GM21528 (cell line): ENCODE measurements around the gene RAB44.
"Not testable (repeated sequence)": the region's sequence is repeated elsewhere in the genome, so short reads cannot be mapped to it uniquely, and the experiment has no call there.

Experiments used
- ATAC-seq: cut with Tn5 transposase; IDR thresholded peaks from one replicate; pipeline ENCODE4 v1.9.1; 2021; ENCODE audit warnings: mild to moderate bottlenecking, moderate library complexity; ENCODE audit not compliant: unreplicated experiment, low FRiP score

RAB44 gene, protein sequence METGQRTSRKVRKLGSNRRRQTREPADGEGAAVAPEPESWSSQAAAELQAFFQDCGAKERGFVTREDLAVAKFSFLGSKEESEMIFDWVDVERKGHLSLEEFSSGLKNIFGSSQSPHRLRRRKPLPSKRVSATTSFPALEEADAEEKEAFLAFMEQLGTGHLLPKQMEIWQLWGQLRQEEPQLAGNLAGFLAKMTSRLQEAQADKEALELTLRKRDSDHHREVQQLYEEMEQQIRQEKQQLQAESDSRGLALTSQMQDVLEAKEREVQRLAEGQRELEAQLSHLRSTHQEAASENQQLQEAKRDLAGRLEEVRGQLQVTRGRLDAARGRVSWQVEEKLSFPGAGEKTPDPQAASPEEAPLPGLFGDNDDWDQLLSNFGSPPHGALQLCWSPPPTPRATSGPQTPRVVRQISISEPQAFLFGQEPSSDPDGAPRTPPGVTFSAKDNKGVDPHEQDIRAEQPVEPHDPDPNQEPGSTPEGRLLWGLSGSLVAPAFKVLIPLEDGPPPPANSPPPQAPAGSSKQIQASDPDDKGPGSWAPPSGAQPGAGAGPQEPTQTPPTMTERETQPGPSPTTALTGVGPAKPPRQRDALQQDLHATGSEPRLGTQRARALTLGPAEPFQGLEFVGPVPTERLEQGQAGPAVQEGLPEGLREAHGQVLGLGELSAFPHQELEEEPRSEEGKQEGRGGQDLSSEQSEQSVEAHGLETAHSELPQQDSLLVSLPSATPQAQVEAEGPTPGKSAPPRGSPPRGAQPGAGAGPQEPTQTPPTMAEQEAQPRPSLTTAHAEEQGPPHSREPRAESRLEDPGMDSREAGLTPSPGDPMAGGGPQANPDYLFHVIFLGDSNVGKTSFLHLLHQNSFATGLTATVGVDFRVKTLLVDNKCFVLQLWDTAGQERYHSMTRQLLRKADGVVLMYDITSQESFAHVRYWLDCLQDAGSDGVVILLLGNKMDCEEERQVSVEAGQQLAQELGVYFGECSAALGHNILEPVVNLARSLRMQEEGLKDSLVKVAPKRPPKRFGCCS

DNA sequence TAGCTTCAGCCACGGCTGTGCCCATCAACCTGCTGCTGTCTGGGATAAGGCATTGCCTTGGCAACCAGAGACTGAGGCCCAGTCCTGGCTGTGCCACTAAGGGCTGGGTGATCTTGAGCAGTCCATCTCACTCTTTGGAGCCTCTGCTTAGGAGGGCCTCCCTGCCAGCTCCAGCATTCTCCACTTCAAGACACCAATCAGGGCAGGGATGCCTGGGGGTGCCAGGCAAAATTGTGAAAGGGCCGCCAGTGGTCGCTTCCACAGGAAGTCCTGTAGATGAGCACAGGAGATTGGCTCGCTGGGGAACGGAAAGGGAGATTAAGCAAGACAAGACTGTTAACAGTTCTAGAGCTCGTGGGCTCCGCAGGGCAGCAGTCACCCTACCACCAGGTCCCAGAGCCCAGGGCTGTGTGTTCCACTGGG, at the start of gene RAB44:
Gene RAB44 (plus strand): TSS at position 346 of the 423 bp plus-strand sequence. CDS start 6,410 bp downstream, outside the sequence.
- no peak for ATAC-seq

DNA sequence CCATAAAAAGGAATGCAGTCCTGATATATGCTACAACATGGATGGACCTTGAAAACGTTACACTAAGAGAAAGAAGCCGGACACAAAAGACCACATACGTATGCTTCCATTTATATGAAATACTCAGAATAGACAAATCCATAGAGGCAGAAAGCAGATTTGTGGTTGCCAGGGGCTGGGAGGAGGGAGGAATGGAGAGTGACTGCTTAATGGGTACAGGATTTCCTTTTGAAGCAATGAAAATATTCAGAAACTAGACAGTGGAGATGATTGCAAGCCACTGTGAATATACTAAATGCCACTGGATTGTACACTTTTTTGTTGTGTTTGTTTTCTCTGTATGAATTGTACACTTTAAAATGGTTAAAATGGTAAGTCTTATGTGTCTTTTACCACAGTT, 48.5 kb upstream of the RAB44 start:
- ATAC-seq, result no peak

DNA sequence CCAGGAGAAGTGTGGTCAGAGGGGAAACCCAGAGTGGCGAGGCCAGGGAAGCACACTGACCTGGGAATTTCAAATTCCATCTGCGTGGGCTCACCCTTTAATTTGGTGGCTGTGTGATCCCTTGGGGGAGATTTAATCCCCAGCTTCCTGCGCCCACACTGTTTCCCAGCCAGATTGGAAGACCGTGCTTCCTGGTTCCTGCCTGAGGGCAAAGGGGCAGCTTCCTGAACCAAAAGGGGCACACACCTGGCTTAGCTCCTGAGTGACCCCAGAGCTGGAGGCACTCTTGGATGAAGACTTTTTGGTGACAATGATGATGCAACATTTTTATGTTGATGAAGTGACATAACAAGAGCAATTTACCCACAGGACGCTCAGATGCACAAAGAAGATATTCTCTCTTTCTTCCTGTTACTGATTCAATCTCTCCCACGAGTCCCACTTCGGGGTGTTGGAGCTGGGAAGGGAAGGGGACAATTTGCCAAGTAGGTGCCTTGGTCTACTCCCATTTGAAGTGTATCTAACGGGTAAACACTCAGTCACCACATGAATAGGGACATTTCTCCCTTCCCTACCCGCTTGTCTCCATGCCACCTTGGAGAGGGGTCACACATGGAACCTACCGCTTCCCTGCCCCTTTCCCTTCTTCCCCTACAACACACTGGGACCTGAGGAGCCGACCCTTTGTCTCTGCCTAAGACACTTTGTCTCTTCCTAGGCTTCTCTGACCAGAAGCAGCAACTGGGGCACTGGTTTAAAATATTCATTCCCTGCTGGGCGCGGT, 47.7 kb upstream of the RAB44 start:
- no peak for ATAC-seq

DNA sequence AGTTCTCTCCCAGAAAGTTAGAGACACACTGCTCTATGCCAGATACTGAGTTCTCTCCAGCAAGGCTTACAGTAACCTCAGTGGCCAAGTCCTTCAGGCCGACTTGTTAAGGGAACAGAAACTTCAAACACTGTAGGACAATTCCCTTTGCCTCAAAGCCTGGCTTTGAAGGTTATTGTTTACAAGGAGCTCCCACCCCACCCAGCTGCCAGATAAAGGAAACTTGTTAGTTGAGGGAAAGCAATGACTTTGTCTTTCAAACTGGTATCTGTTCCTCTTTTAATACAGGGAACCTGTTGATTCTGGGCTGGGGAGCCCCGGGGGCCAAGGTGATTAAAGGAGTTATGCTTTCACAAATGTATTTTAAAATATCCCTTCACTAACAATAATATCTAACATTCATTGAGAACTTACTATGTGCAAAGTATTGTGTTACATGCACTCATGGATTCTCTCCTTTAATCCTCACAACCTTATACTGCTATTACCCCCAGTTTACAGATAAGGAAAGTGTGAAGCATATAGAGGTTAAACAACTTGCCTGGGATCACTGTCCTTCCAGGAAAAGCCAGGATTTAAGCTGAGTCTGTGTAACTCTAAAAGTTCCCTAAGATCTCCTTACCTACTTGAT, 46.7 kb upstream of the RAB44 start:
- no peak for ATAC-seq

DNA sequence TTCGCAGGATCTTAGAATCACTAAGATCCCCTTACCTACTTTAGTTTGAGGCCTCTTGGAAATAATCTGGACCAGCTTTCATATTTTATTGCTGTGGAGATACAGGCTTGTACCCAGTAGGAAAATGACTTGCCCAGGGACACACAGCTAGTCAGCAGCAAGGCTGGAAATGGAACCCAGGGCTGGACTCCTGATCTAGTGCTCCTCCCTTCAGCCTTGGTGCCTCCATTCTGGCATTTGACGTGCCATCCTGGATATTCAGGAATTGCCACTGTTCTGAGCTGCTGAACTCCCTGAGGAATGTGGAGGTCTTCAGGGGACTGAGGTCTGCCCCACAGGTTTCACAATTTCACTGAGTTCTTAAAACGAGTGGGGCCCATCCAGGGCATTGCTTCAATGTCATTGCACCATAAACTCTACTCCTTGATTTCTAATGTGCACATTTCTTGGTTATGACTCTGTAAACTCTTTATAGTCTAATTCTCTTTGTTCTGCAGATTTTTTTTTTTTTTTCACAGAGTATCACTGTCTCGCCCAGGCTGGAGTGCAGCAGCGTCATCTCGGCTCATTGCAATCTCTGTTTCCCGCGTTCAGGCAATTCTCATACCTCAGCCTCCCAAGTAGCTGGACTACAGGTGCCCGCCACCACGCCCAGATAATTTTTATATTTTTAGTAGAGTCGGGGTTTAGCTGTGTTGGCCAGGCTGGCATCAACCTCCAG, 45.8 kb upstream of the RAB44 start:
- no peak for ATAC-seq

DNA sequence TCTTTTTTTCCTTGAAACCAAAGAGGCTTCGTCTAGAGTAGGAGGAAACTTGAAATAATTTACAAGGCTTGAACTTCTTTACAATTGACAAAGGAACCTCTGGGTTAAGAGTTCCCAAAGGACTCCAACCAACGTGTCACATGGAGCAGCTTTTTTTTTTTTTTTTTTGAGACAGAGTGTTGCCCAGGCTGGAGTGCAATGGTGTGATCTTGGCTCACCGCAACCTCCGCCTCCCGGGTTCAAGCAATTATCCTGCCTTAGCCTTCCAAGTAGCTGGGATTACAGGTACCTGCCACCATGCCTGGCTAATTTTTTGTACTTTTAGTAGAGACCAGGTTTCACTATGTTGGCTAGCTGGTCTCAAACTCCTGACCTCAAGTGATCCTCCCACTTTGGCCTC, 43.2 kb upstream of the RAB44 start:
- ATAC-seq, result not testable (repeated sequence)

DNA sequence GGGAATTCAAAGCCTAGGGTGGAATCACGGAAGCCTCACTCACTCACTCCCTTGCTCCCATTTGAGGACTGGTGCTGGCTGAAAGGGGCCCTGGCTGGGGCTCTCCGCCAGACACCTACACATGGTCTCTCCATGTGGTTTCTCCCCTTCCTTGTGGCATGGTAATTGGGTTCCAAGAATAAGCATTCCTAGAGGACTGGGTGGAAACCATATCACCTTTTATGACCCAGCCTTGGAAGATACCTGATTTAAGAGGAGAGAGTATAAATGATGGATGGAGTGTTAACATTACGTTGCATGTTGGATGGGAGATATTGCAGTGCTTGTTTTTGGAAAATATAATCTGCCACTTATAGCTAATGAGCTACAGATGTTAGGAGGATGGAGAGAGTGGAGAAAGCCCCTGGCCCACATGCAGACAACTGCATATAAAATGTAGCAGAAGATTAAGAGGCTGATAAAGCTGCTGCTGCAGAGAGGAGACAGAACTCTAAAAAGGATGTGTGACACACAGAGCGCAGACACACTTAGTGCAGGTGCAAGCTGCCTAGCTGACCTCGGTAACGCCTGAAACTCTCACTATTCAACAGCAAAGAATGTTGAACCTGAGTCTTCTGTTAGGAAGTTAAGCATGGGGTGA, 42.4 kb upstream of the RAB44 start:
- ATAC-seq, result no peak

DNA sequence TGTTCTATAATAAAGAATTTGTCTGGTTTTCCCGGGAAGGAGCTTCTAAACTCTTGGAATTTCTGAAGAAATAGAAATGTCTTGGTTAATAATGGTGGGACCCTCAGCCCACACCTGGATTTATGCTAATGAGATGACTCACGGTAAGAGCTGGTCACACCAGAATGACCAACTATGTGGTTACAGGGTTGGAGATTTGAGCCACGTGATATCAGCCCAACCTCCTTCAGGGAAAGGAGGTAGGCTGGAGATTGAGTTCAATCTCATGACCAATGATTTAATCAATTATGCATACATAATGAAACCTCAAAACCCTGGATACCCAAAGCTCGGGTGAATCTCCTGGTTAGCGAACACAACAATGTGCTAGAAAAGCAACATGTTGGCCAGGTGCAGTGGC, 41.2 kb upstream of the RAB44 start:
- no peak for ATAC-seq

DNA sequence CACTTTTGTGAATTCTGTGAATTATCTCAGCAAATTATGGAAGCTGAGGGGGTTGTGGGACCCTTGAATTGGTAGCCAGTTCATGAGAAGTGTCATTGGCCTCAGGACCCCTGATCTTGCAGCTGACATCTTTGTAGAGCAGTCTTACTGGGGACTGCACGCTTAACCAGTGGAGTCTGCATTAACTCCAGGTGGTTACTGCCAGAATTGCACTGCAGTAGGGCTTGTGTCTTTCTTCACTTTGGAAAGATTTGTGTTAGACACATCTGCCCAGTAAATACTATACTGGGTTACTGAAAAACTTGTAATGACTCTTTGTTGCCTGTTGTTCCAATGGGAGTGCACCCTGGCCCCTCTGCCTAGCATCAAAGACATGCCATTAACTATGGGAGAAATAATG, 40.4 kb upstream of the RAB44 start:
- no peak for ATAC-seq

DNA sequence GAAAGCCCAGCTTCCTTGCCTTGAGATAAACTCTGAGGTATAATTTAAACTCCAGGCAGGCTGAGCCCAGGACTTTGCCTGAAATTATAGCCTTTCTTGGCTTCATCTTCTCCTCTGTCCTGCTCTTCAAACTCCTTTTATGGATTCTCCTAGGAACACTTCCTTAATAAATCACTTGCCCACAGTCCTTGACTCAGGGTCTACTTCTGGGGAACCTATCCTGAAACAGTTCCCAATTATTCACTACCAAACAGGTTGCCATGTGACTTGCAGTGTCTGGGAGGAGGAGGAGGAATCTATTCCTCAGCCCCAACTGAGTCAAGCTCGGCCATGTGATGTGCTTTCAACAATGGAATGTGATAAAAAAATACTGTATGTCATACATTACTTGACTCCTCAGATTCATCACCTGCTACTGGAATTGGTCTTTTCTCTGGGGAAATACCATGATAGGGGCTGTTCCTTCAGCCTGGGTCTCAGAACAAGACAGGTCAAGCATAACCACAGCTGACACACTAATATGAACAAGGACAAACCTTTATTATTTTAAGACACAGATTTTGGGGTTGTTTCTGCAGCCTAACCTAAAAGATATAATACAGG, 39.6 kb upstream of the RAB44 start:
- ATAC-seq, result no peak

DNA sequence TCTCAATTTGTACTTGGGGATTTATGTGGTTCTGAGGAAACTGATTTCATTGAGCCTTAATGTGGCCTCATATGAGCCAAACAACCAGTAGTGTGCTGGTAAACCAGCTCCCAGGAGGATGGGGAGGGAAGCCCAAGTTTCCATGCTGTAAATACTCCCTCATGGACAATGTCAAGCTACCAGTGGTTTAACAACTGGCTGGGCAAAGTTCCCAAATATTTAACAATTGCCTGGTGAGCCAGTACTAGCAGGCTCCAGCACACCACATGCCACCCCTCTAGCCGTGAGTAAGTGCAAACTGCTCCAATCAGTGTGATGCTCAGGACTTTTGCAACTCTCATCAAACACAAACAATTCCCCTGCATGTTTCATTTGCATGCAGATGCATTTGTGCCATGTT, 38.4 kb upstream of the RAB44 start:
- ATAC-seq, result no peak

DNA sequence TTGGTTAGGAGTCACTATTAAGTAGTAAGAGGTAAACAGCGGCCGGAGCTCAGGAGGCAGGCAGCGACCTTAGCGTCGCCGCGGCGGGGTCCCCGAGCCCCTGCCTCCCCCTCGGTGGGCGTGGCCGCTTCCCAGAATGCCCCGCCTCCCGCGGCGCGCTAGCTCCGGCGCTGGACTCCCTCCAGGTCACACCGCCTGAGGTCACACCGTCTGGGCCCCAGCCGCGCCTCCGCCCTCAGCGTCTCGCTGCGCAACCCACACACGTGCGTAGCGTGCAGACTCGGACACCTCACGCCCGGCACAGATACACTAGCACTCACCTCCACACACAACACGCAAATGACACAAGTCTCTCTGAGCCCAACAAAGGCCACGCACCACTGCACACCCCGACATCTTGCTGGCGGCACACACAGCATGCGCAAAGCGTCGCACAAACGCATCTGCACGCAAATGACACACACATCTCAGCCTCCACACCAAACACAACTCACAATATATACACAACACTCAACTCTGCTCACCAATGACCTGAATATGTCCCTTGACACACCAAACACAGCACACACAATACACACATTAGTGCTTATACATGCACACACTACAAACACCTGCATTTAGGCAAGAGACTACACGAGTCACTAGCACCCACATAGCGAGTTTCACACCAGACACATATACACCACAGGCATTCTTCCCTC, 36.7 kb upstream of the RAB44 start:
- no peak for ATAC-seq

DNA sequence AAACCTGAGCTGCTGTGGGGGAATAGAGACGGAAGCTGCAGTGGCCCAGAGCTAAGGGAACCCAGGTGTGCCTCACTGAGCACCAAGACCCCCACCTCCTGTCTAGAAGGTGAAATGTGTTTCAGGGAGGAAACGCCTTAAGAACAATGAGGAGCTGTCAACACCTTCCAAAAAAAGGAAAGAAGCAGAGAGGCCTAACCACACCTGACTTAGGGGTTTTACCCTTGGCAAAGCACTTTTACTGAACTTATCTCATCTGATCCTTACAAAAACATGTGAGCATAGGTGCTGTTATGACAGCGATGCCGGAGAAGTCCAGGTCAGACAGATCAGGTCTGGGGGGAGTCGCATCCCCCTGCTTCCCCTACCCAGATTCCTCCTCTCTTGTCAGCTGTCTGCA, 35.2 kb upstream of the RAB44 start:
- no peak for ATAC-seq

DNA sequence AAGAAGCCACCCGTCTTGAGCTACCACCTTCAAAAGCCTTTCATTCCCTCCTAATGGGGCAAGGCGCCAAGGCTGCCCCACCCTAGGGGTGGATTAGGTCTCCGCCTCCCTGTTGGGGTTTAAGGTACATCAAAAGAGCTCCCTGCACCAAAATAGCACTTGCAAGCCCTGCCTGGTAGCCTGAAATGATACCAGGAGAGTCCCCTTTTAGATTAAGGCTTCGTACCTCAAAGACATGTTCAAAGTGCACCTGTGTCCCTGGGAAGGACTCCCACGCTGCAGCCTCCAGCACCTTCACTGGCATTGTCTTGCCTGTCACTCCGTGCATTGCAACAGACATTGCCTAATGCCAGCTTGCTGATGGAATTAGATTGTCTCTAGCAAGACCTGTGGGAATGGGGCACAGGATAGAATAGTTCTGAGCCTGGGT, 34.8 kb upstream of the RAB44 start:
- ATAC-seq, result no peak

DNA sequence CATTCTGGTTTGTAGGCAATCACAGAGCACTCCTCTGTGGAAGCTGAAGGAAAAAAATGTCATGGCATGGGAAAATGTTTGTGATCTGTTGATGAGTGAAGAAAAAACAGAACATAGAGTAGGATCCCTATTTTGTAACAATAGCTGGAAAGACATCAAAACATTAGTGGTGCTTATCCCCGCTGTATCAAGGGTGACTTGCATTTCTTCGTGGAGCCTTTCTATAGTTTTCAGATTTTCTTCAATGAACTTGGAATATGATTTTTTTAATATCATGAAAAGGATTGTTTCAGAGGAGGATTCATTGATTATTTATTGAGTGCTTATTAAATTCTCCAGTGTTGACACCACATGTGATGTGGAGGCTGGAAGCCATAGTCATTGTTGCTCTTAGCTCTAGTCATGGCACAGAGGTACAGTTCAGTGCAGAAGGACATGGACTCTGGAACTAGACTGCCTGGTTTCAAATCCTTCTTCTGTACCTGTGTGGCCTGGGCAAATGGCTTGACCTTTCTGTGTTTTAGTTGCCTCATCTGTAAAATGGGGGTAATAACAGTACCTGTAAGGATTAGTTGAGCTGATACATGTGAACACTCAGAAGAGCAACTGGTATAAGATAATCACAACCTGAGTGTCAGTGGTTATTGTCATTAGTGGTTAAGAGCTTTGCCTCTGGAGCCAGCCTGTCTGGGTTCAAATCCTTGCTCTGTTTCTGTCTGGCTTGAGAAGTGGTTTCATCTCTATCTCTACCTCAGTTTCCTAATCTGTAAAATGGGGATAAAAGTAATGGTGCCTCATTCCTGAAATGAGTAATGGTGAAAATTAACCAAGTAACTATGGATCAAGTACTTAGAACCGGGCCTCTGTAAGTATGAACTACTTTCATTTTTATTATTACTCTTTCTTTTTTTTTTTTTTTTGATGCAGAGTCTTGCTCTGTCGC, 33.9 kb upstream of the RAB44 start:
- no peak for ATAC-seq

DNA sequence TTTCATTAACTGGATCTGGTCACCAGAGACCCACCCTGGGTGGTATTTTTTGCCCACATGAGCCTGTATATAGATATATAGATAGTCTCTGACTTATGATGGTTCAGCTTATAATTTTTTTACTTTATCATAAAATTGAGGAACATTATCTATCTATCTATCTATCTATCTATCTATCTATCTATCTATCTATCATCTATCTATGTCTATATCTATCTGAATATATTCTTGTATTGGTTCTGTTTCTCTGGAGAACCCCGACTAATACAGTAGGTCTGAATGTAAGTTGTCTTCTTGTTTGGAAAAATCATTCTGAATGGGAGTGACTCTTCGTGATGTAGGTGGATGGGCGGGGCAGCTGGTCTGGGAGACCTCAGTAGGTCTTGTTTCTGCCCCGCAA, 32.4 kb upstream of the RAB44 start:
- no peak for ATAC-seq

DNA sequence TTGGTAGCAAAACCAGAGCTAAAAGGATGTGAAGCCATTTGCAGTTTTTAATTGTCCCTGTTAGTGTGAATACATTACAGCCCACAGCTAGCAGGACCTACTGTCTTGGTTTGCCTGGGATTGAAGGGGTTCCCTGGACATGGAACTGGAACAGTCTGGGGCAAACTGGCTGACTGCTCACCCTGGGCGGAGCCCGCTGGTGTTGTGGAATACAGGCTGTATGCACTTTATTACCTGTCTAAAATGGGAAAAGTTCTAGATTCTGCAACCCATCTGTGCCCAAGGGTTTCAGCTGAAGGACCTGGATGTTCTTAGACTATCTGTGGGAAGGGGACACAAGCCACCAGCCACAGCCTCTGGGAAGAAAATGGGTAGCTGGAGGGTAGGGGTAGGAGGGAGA, 31.3 kb upstream of the RAB44 start:
- no peak for ATAC-seq
